Duodenal mucosa (tissue), 2 donors: ENCODE measurements around the gene PCNX1.
"Not testable (repeated sequence)": the region's sequence is repeated elsewhere in the genome, so short reads cannot be mapped to it uniquely, and the experiment has no call there.

ENCODE experiments used
- H3K27ac ChIP-seq: one replicate; pipeline ENCODE4 v1.7.0; 2013; ENCODE audit warnings: low read depth, low read length
- H3K27me3 ChIP-seq, 2 donors: one replicate each; pipeline ENCODE4 v1.7.0; 2013; ENCODE audit warnings: low read length in 2 of 2, control low read depth in 1 of 2; ENCODE audit not compliant: insufficient read depth in 2 of 2, control insufficient read depth in 1 of 2
- H3K36me3 ChIP-seq, 2 donors: one replicate each; pipeline ENCODE4 v1.7.0; 2013; ENCODE audit warnings: low read length in 2 of 2, control low read depth in 1 of 2; ENCODE audit not compliant: insufficient read depth in 2 of 2, control insufficient read depth in 1 of 2
- H3K4me1 ChIP-seq, 2 donors: one replicate each; pipeline ENCODE4 v1.7.0; 2013; ENCODE audit warnings: low read length in 2 of 2, control low read depth in 1 of 2; ENCODE audit not compliant: insufficient read depth in 2 of 2, control insufficient read depth in 1 of 2
- H3K4me3 ChIP-seq, 2 donors: one replicate each; pipeline ENCODE4 v1.7.0; 2013; ENCODE audit warnings: low read length in 2 of 2, low read depth in 1 of 2
- H3K9ac ChIP-seq, 2 donors: one replicate each; pipeline ENCODE4 v1.7.0; 2013; ENCODE audit warnings: low read length in 2 of 2, low read depth in 1 of 2
- H3K9me3 ChIP-seq, 2 donors: one replicate each; pipeline ENCODE4 v1.7.0; 2013; ENCODE audit warnings: low read length in 2 of 2, control low read depth in 1 of 2; ENCODE audit not compliant: control insufficient read depth in 1 of 2

PCNX1 gene

GRCh38 chr14:71062581-71063303 is 155.5 kb downstream of the PCNX1 start:
- no peaks in the 10 kb centered on the region for H3K4me1 ChIP-seq
- H3K27ac ChIP-seq = no peak overlapping the region
- no peaks in the 10 kb centered on the region for H3K27me3 ChIP-seq
- H3K9me3 ChIP-seq = no peaks in the 10 kb centered on the region
- H3K36me3 ChIP-seq = peaks cover 18 to 51% of the 10 kb centered on the region in 2 donors
- no peak overlapping the region for H3K9ac ChIP-seq
- H3K4me3 ChIP-seq = no peak overlapping the region

GRCh38 chr14:71063351-71063750 is 156.1 kb downstream of the PCNX1 start:
- Histone ChIP-seq H3K27me3 (no peaks in the 10 kb centered on the region), H3K27ac (no peak overlapping the region), H3K9me3 (no peaks in the 10 kb centered on the region), H3K4me1 (no peaks in the 10 kb centered on the region), H3K4me3 (no peak overlapping the region), H3K36me3 (peaks cover 16 to 45% of the 10 kb centered on the region in 2 donors), H3K9ac (no peak overlapping the region)

- H3K4me3 ChIP-seq, H3K27ac ChIP-seq, H3K9me3 ChIP-seq, H3K9ac ChIP-seq, H3K4me1 ChIP-seq, H3K27me3 ChIP-seq: not testable (repeated sequence)
- peaks cover 11 to 40% of the 10 kb centered on the region in 2 donors for H3K36me3 ChIP-seq
Observed at GRCh38 chr14:71064747-71065146, 157.5 kb downstream of the PCNX1 start.

GRCh38 chr14:71070169-71070568 is 162.9 kb downstream of the PCNX1 start:
- H3K4me3 ChIP-seq = no peak overlapping the region
- no peaks in the 10 kb centered on the region for H3K27me3 ChIP-seq
- H3K27ac ChIP-seq = no peak overlapping the region
- H3K4me1 ChIP-seq = no peaks in the 10 kb centered on the region
- no peak overlapping the region for H3K9ac ChIP-seq
- no peaks in the 10 kb centered on the region for H3K9me3 ChIP-seq
- H3K36me3 ChIP-seq = peaks cover 16 to 44% of the 10 kb centered on the region in 2 donors

GRCh38 chr14:71071042-71071441 is 163.8 kb downstream of the PCNX1 start:
- no peak overlapping the region for H3K27ac ChIP-seq
- H3K9me3 ChIP-seq = no peaks in the 10 kb centered on the region
- H3K36me3 ChIP-seq = peaks cover 16 to 45% of the 10 kb centered on the region in 2 donors
- no peak overlapping the region for H3K9ac ChIP-seq
- H3K4me3 ChIP-seq = no peak overlapping the region
- no peaks in the 10 kb centered on the region for H3K27me3 ChIP-seq
- no peaks in the 10 kb centered on the region for H3K4me1 ChIP-seq

- Histone ChIP-seq H3K9ac (no peak overlapping the region), H3K9me3 (peaks cover 9 to 12% of the 10 kb centered on the region in 2 donors), H3K4me1 (no peaks in the 10 kb centered on the region), H3K4me3 (no peak overlapping the region), H3K27me3 (no peaks in the 10 kb centered on the region), H3K36me3 (peaks cover 33 to 61% of the 10 kb centered on the region in 2 donors), H3K27ac (no peak overlapping the region)
Observed at GRCh38 chr14:71076462-71077092, 169.3 kb downstream of the PCNX1 start.

GRCh38 chr14:71078500-71078899 is 171.2 kb downstream of the PCNX1 start:
- Histone ChIP-seq H3K27me3 (no peaks in the 10 kb centered on the region), H3K27ac (no peak overlapping the region), H3K36me3 (peaks cover 28 to 45% of the 10 kb centered on the region in 2 donors), H3K9me3 (peaks cover 9 to 12% of the 10 kb centered on the region in 2 donors), H3K9ac (no peak overlapping the region), H3K4me1 (no peaks in the 10 kb centered on the region), H3K4me3 (no peak overlapping the region)

- H3K36me3 ChIP-seq = peaks cover 12 to 26% of the 10 kb centered on the region in 2 donors
Observed at GRCh38 chr14:71086567-71086966, 179.3 kb downstream of the PCNX1 start.

GRCh38 chr14:71089971-71090370 is 182.7 kb downstream of the PCNX1 start:
- H3K9ac ChIP-seq = no peak overlapping the region
- no peak overlapping the region for H3K27ac ChIP-seq
- H3K27me3 ChIP-seq = no peaks in the 10 kb centered on the region
- H3K4me3 ChIP-seq = no peak overlapping the region
- H3K36me3 ChIP-seq = peaks cover 14 to 35% of the 10 kb centered on the region in 2 donors
- H3K9me3 ChIP-seq = no peaks in the 10 kb centered on the region
- no peaks in the 10 kb centered on the region for H3K4me1 ChIP-seq

More at GRCh38 chr14:71086567-71086966, 179.3 kb downstream of the PCNX1 start:
- H3K27ac ChIP-seq = no peak overlapping the region
- no peak overlapping the region for H3K4me3 ChIP-seq
- no peaks in the 10 kb centered on the region for H3K27me3 ChIP-seq
- H3K9me3 ChIP-seq = no peaks in the 10 kb centered on the region
- no peaks in the 10 kb centered on the region for H3K4me1 ChIP-seq
- no peak overlapping the region for H3K9ac ChIP-seq

GRCh38 chr14:71094722-71095121 is 187.5 kb downstream of the PCNX1 start:
- no peaks in the 10 kb centered on the region for H3K4me1 ChIP-seq
- H3K36me3 ChIP-seq = peaks cover 8 to 21% of the 10 kb centered on the region in 2 donors
- H3K4me3 ChIP-seq = no peak overlapping the region

More at GRCh38 chr14:71094722-71095121, 187.5 kb downstream of the PCNX1 start:
- peaks cover 0 to 3% of the 10 kb centered on the region in 2 donors for H3K9me3 ChIP-seq
- H3K27me3 ChIP-seq = no peaks in the 10 kb centered on the region
- H3K9ac ChIP-seq = no peak overlapping the region
- no peak overlapping the region for H3K27ac ChIP-seq
